NT2/D1 (cell line): ENCODE data around the gene LRRC15.

Experiments
- SUZ12 ChIP-seq: IDR thresholded peaks from 2 replicates; pipeline ENCODE4 v1.6.1; 2011; ENCODE audit not compliant: insufficient read length, insufficient read depth; ENCODE audit errors: extremely low read depth
- ZNF274 ChIP-seq: IDR thresholded peaks from 2 replicates; pipeline ENCODE4 v1.6.1; 2011; ENCODE audit warnings: mild to moderate bottlenecking, low read depth, low read length

- no peak for TF ChIP-seq ZNF274
- no peak for TF ChIP-seq SUZ12
Observed at GRCh38 chr3:194305356-194306108, 64.0 kb downstream of the LRRC15 start.
